T-helper 1 cell treated with Interleukin-12 subunit alpha and Interleukin-12 subunit beta and Interleukin-4 antibody, amounts not matched to agents 30 μg/mL and 1 μg/mL, for 36 hours (primary cell): ENCODE measurements around the gene KCNJ12.
"Not testable (repeated sequence)": the region's sequence is repeated elsewhere in the genome, so short reads cannot be mapped to it uniquely, and the experiment has no call there.

ENCODE experiments used
- H3K27ac Mint-ChIP-seq: one replicate; pipeline ENCODE4 v1.8.0; 2021; ENCODE audit warnings: mild to moderate bottlenecking, mixed read lengths
- H3K27me3 Mint-ChIP-seq: one replicate; pipeline ENCODE4 v1.8.0; 2021; ENCODE audit warnings: low read depth, mixed read lengths
- H3K36me3 Mint-ChIP-seq: one replicate; pipeline ENCODE4 v1.8.0; 2021; ENCODE audit warnings: low read depth, mixed read lengths
- H3K4me1 Mint-ChIP-seq: one replicate; pipeline ENCODE4 v1.8.0; 2021; ENCODE audit warnings: low read depth, mixed read lengths
- H3K4me3 Mint-ChIP-seq: one replicate; pipeline ENCODE4 v1.8.0; 2021; ENCODE audit warnings: mild to moderate bottlenecking, moderate library complexity, mixed read lengths
- H3K9me3 Mint-ChIP-seq: one replicate; pipeline ENCODE4 v1.8.0; 2021; ENCODE audit warnings: mixed read lengths

KCNJ12 gene

GRCh38 chr17:21436883-21437836 is 61.0 kb downstream of the KCNJ12 start:
- not testable (repeated sequence) for H3K27me3 Mint-ChIP-seq

GRCh38 chr17:21438316-21439014 is 62.3 kb downstream of the KCNJ12 start:
- H3K27me3 Mint-ChIP-seq, H3K4me3 Mint-ChIP-seq, H3K27ac Mint-ChIP-seq, H3K36me3 Mint-ChIP-seq, H3K9me3 Mint-ChIP-seq, H3K4me1 Mint-ChIP-seq: not testable (repeated sequence)

More at GRCh38 chr17:21436883-21437836, 61.0 kb downstream of the KCNJ12 start:
- not testable (repeated sequence) for H3K27ac Mint-ChIP-seq, H3K36me3 Mint-ChIP-seq, H3K4me3 Mint-ChIP-seq, H3K4me1 Mint-ChIP-seq, H3K9me3 Mint-ChIP-seq

- not testable (repeated sequence) for H3K4me1 Mint-ChIP-seq, H3K9me3 Mint-ChIP-seq, H3K27ac Mint-ChIP-seq, H3K36me3 Mint-ChIP-seq, H3K27me3 Mint-ChIP-seq, H3K4me3 Mint-ChIP-seq
Observed at GRCh38 chr17:21439015-21439336, 62.8 kb downstream of the KCNJ12 start.

GRCh38 chr17:21445091-21445650 is 69.0 kb downstream of the KCNJ12 start:
- Mint-ChIP-seq H3K9me3 (peaks cover 3% of the 10 kb centered on the region), H3K27me3 (peaks cover 11% of the 10 kb centered on the region), H3K27ac (no peak overlapping the region), H3K4me3 (no peak overlapping the region), H3K4me1 (no peaks in the 10 kb centered on the region), H3K36me3 (no peaks in the 10 kb centered on the region)

- H3K4me1 Mint-ChIP-seq, H3K36me3 Mint-ChIP-seq, H3K27ac Mint-ChIP-seq, H3K4me3 Mint-ChIP-seq, H3K9me3 Mint-ChIP-seq: not testable (repeated sequence)
- H3K27me3 Mint-ChIP-seq = peaks cover 25% of the 10 kb centered on the region
Observed at GRCh38 chr17:21447552-21447951, 71.4 kb downstream of the KCNJ12 start.

GRCh38 chr17:21449891-21450290 is 73.7 kb downstream of the KCNJ12 start:
- not testable (repeated sequence) for H3K36me3 Mint-ChIP-seq

GRCh38 chr17:21451975-21452374 is 75.8 kb downstream of the KCNJ12 start:
- Mint-ChIP-seq H3K27me3 (peaks cover 35% of the 10 kb centered on the region), H3K36me3 (no peaks in the 10 kb centered on the region), H3K27ac (no peak overlapping the region), H3K4me1 (peaks cover 6% of the 10 kb centered on the region), H3K4me3 (no peak overlapping the region), H3K9me3 (no peaks in the 10 kb centered on the region)

More at GRCh38 chr17:21449891-21450290, 73.7 kb downstream of the KCNJ12 start:
- not testable (repeated sequence) for H3K4me3 Mint-ChIP-seq, H3K9me3 Mint-ChIP-seq, H3K4me1 Mint-ChIP-seq, H3K27ac Mint-ChIP-seq
- H3K27me3 Mint-ChIP-seq = peaks cover 34% of the 10 kb centered on the region

GRCh38 chr17:21452377-21453143 is 76.4 kb downstream of the KCNJ12 start:
- no peaks in the 10 kb centered on the region for H3K36me3 Mint-ChIP-seq
- H3K4me1 Mint-ChIP-seq = peaks cover 10% of the 10 kb centered on the region
- H3K27me3 Mint-ChIP-seq = peaks cover 40% of the 10 kb centered on the region
- no peak overlapping the region for H3K4me3 Mint-ChIP-seq
- no peaks in the 10 kb centered on the region for H3K9me3 Mint-ChIP-seq
- no peak overlapping the region for H3K27ac Mint-ChIP-seq

- Mint-ChIP-seq H3K27ac (no peak overlapping the region), H3K4me3 (no peak overlapping the region), H3K36me3 (no peaks in the 10 kb centered on the region), H3K9me3 (no peaks in the 10 kb centered on the region), H3K27me3 (peaks cover 42% of the 10 kb centered on the region), H3K4me1 (peaks cover 10% of the 10 kb centered on the region)
Observed at GRCh38 chr17:21453144-21453898, 77.2 kb downstream of the KCNJ12 start.

- peaks cover 44% of the 10 kb centered on the region for H3K27me3 Mint-ChIP-seq
- not testable (repeated sequence) for H3K27ac Mint-ChIP-seq, H3K4me1 Mint-ChIP-seq, H3K9me3 Mint-ChIP-seq, H3K4me3 Mint-ChIP-seq, H3K36me3 Mint-ChIP-seq
Observed at GRCh38 chr17:21454006-21454405, 77.8 kb downstream of the KCNJ12 start.

GRCh38 chr17:21454441-21454840 is 78.3 kb downstream of the KCNJ12 start:
- Mint-ChIP-seq H3K27ac (no peak overlapping the region), H3K4me3 (no peak overlapping the region), H3K36me3 (no peaks in the 10 kb centered on the region), H3K9me3 (no peaks in the 10 kb centered on the region), H3K4me1 (peaks cover 10% of the 10 kb centered on the region), H3K27me3 (peaks cover 43% of the 10 kb centered on the region)

- no peaks in the 10 kb centered on the region for H3K9me3 Mint-ChIP-seq
- H3K36me3 Mint-ChIP-seq = no peaks in the 10 kb centered on the region
- no peak overlapping the region for H3K4me3 Mint-ChIP-seq
- H3K4me1 Mint-ChIP-seq = peaks cover 10% of the 10 kb centered on the region
- H3K27me3 Mint-ChIP-seq = peaks cover 41% of the 10 kb centered on the region
- no peak overlapping the region for H3K27ac Mint-ChIP-seq
Observed at GRCh38 chr17:21455761-21456160, 79.6 kb downstream of the KCNJ12 start.

- not testable (repeated sequence) for H3K27ac Mint-ChIP-seq, H3K9me3 Mint-ChIP-seq, H3K4me1 Mint-ChIP-seq, H3K36me3 Mint-ChIP-seq, H3K4me3 Mint-ChIP-seq
- H3K27me3 Mint-ChIP-seq = peaks cover 39% of the 10 kb centered on the region
Observed at GRCh38 chr17:21456449-21456848, 80.3 kb downstream of the KCNJ12 start.
